ENCODE results near the gene SSH3. TPM values are rescaled to one million over a fixed set of nuclear protein-coding genes. Genes with fewer than 3 reads are reported as not detected.

The SSH3 gene
- total and polyA plus RNA-seq, 2 of the 8 experiments (the other 6 are each of a cell fraction or from before 2014, with no cell fraction given): 16.9 to 19.8 TPM

GRCh38 chr11:67272327-67273259 is 30.7 kb upstream of the SSH3 start:
- no peaks in the 10 kb centered on the region; the same call in 1 of the 2 replicates for H3K23me2 ChIP-seq (ENCODE audit: low read depth, low read length)
- no peak overlapping the region for H3K23ac ChIP-seq (ENCODE audit: insufficient read length)
- no peak overlapping the region for H3K9ac ChIP-seq (replicated peaks in 1 of 4; ENCODE audit: extremely low read depth in 1 of 4, low read depth in 3 of 4, low read length in 3 of 4)
- H3K4me3 ChIP-seq (ENCODE audit: extremely low read depth in 1 of 4, insufficient read depth in 2 of 4, low read depth in 3 of 4, low read length in 4 of 4): no peak overlapping the region
- peak overlapping the region; percentile 58; the same call in 1 of the 2 replicates for H2AK5ac ChIP-seq (ENCODE audit: low read depth, low read length)
- peak overlapping the region; percentile 62; the same call in 1 of the 2 replicates for H4K8ac ChIP-seq (ENCODE audit: extremely low read depth, insufficient read depth, low read length)
- H3K4me1 ChIP-seq (replicated peaks in 1 of 4; ENCODE audit: control insufficient read depth in 3 of 4, insufficient read depth in 4 of 4, low read length in 3 of 4): peaks cover 8 to 45% (median 34%) of the 10 kb centered on the region in 4 experiments
- no peak overlapping the region for H2AFZ ChIP-seq (ENCODE audit: low read length)
- H2BK5ac ChIP-seq (ENCODE audit: low read depth, low read length): peak overlapping the region; percentile 60; the same call in 1 of the 2 replicates
- H4K91ac ChIP-seq (replicated peaks; ENCODE audit: insufficient read length, low read length): peak overlapping the region; percentile 9
- no peak overlapping the region; the same call in 1 of the 2 replicates for H3K18ac ChIP-seq (ENCODE audit: extremely low read depth, low read length)
- no peak overlapping the region for H2BK120ac ChIP-seq (replicated peaks; ENCODE audit: low read depth, low read length)
- H3K27ac ChIP-seq (ENCODE audit: low read depth, low read length): no peak overlapping the region
- no peak overlapping the region for H4K5ac ChIP-seq (ENCODE audit: insufficient read length, low read depth, low read length)
- CTCF ChIA-PET (ENCODE audit: partially characterized antibody): interaction anchor here (0.6 to 13.0 kb wide), 9 partner anchors 10 to 1682 kb away, joined by 3 to 186 read pairs (median 4); partner anchors contain the start of gene ANKRD13D
- H3K56ac ChIP-seq (replicated peaks; ENCODE audit: insufficient read length, low read depth, low read length): no peak overlapping the region
- DNase-seq (ENCODE audit: low read depth in 1 of 2, low spot score in 2 of 2) (no peak), FAIRE-seq (no peak)
- H3K79me1 ChIP-seq (ENCODE audit: low read depth, low read length): peaks cover 26% of the 10 kb centered on the region
- H3K14ac ChIP-seq (ENCODE audit: insufficient read length): no peak overlapping the region
- 0 out of 2 replicates have a peak overlapping the region, but pooled peaks have one; percentile 46 for H2BK15ac ChIP-seq (ENCODE audit: low read length)
- 91% methylated on average over 23 of the region's 23 CpGs; no CpG with 5 or more reads in 1 of the 2 experiments for WGBS, 2 experiments (ENCODE audit: extremely low coverage in 1 of 2, insufficient coverage in 1 of 2, insufficient read length in 1 of 2, insufficient replicate concordance in 2 of 2, low coverage in 1 of 2, low lambda C conversion rate in 2 of 2, missing lambda C conversion rate in 1 of 2)
- no peak overlapping the region for H3K4me2 ChIP-seq (ENCODE audit: insufficient read depth in 1 of 2, low read depth in 2 of 2, low read length in 2 of 2)
- no peak overlapping the region for H2BK20ac ChIP-seq (ENCODE audit: low read length)
- peaks cover 15 to 34% of the 10 kb centered on the region in 2 experiments for H4K20me1 ChIP-seq (replicated peaks in 1 of 2; ENCODE audit: control insufficient read depth in 1 of 2, insufficient read depth in 2 of 2, low read length in 2 of 2)
- H3K79me2 ChIP-seq (ENCODE audit: control insufficient read depth in 1 of 2, insufficient read depth in 2 of 2, low read length in 2 of 2): peaks cover 0 to 73% of the 10 kb centered on the region in 2 experiments; a peak in 3 of 4 replicates
- peak overlapping the region; percentile 39; the same call in 1 of the 2 replicates for H2BK12ac ChIP-seq (ENCODE audit: low read depth, low read length)
- no peaks in the 10 kb centered on the region for H3K27me3 ChIP-seq (replicated peaks in 1 of 4; ENCODE audit: control insufficient read depth in 3 of 4, extremely low read depth in 1 of 4, insufficient read depth in 3 of 4, low read length in 3 of 4)
- no peak overlapping the region for H3K4ac ChIP-seq (replicated peaks; ENCODE audit: insufficient read length, low read depth, low read length)
- POLR2A ChIA-PET (ENCODE audit: partially characterized antibody): interaction anchor here (1.0 to 4.2 kb wide), 5 partner anchors 9 to 33 kb away, joined by 3 to 20 read pairs (median 3); partner anchors contain the start of genes ANKRD13D and SSH3
- peaks cover 0 to 3% (median 0%) of the 10 kb centered on the region in 4 experiments; a peak in 2 of 8 replicates for H3K36me3 ChIP-seq (ENCODE audit: control insufficient read depth in 2 of 4, insufficient read depth in 4 of 4, low read length in 3 of 4)
- H3K9me3 ChIP-seq (ENCODE audit: insufficient read depth in 2 of 2, low read depth in 1 of 2, low read length in 1 of 2): no peaks in the 10 kb centered on the region
- no peak for TF ChIP-seq SIRT6 (IDR thresholded peaks at IDR 0.05; ENCODE audit: low read length)
- no peak for TF ChIP-seq RBBP5 (IDR thresholded peaks at IDR 0.05; ENCODE audit: borderline replicate concordance, low read depth, low read length)
- no peak for TF ChIP-seq CREB1 (IDR thresholded peaks at IDR 0.05)
- no peak for TF ChIP-seq TAF7 (optimal IDR thresholded peaks at IDR 0.05; ENCODE audit: borderline replicate concordance, low read depth, low read length)
- TF ChIP-seq SIX5 (IDR thresholded peaks at IDR 0.05; ENCODE audit: low read depth, low read length): no peak
- no peak for TF ChIP-seq CEBPB (IDR thresholded peaks at IDR 0.05; ENCODE audit: low read depth, low read length)
- TF ChIP-seq SRF (IDR thresholded peaks at IDR 0.05; ENCODE audit: low read depth, low read length): no peak
- no peak for TF ChIP-seq SP1 (IDR thresholded peaks at IDR 0.05; ENCODE audit: low read depth, low read length)
- TF ChIP-seq EGR1 (IDR thresholded peaks at IDR 0.05; ENCODE audit: borderline replicate concordance, low read depth, low read length): no peak
- TF ChIP-seq NRF1 (IDR thresholded peaks at IDR 0.05; ENCODE audit: low read depth, low read length): no peak
- no peak for TF ChIP-seq NANOG (IDR thresholded peaks at IDR 0.05; ENCODE audit: insufficient read depth, low read depth, low read length, poor library complexity, severe bottlenecking)
- no peak for TF ChIP-seq JUN (IDR thresholded peaks at IDR 0.05; ENCODE audit: low read depth, low read length)
